ENCODE measurements around the gene XPNPEP2.

GRCh38 chrX:129779747-129780146 lies 41.0 kb downstream of the XPNPEP2 start, which contains the start of gene SASH3:
- TF ChIP-seq CTCF (IDR thresholded peaks at IDR 0.05) (no peak), SIN3A (IDR thresholded peaks at IDR 0.05; ENCODE audit: borderline replicate concordance, low read depth, low read length) (no peak), USF1 (IDR thresholded peaks at IDR 0.05; ENCODE audit: borderline replicate concordance, low read depth) (no peak), EZH2phosphoT487 (IDR thresholded peaks at IDR 0.05; ENCODE audit: borderline replicate concordance, low read depth) (no peak), RAD21 (IDR thresholded peaks at IDR 0.05; ENCODE audit: low read length) (no peak), POLR2AphosphoS5 (IDR thresholded peaks at IDR 0.05; ENCODE audit: low read depth, low read length) (no peak), RFX5 (IDR thresholded peaks at IDR 0.05; ENCODE audit: low read length) (no peak)

Data from SK-N-SH (cell line).